Activated CD4-positive, alpha-beta memory T cell treated with anti-CD3 and anti-CD28 coated beads for 36 hours (primary cell): ENCODE measurements around the gene OGN. TPM values are rescaled to one million over a fixed set of nuclear protein-coding genes. Genes with fewer than 3 reads are reported as not detected.

Experiments used
- total RNA-seq, 2 experiments: library from RNA; stranded (reverse); gene quantifications; one replicate each; pipeline ENCODE4 v1.2.3, GENCODE V29; 2021

The OGN gene
- total RNA-seq, 2 experiments from 2014 or later = not detected

Other genes starting within 250 kb of the OGN start
- 100 to 1,000 TPM; 212 to 222 TPM for gene IARS1, start 110.9 kb downstream of the OGN start, total RNA-seq
- gene NOL8, start 79.2 kb downstream of the OGN start, total RNA-seq = 10 to 100 TPM; 45.6 to 47.1 TPM
- gene CENPP, start 78.6 kb downstream of the OGN start, total RNA-seq = 10 to 100 TPM; 21.8 to 23.5 TPM
- gene OMD, start 19.9 kb upstream of the OGN start, total RNA-seq = not detected
- not detected for gene ASPN, start 77.9 kb upstream of the OGN start, total RNA-seq
- gene ECM2, start 131.4 kb upstream of the OGN start, total RNA-seq = not detected